Endodermal cell (in vitro differentiated cells): ENCODE measurements around the gene EYS. TPM values are rescaled to one million over a fixed set of nuclear protein-coding genes. Genes with fewer than 3 reads are reported as not detected.

ENCODE experiments used
- DNase-seq: peaks from one replicate; pipeline ENCODE4 v3.0.0-alpha.2; 2017
- H3K27ac ChIP-seq: 2 replicates; pipeline ENCODE4 v1.5.1; 2013; ENCODE audit warnings: mild to moderate bottlenecking, low read depth, low read length, moderate library complexity
- H3K27me3 ChIP-seq: 2 replicates; pipeline ENCODE4 v1.6.1; 2013; ENCODE audit warnings: mild to moderate bottlenecking, low read length, moderate library complexity; ENCODE audit not compliant: insufficient read depth, control insufficient read depth, poor library complexity, severe bottlenecking
- H3K36me3 ChIP-seq: 2 replicates; pipeline ENCODE4 v1.7.0; 2013; ENCODE audit warnings: mild to moderate bottlenecking, low read length, moderate library complexity; ENCODE audit not compliant: control insufficient read depth, insufficient read depth
- H3K4me1 ChIP-seq: one replicate; pipeline ENCODE4 v1.7.0; 2013; ENCODE audit warnings: low read length; ENCODE audit not compliant: control insufficient read depth, insufficient read depth
- H3K4me3 ChIP-seq: 2 replicates; pipeline ENCODE4 v1.5.1; 2013; ENCODE audit warnings: mild to moderate bottlenecking, low read length, moderate library complexity
- H3K9ac ChIP-seq: 2 replicates; pipeline ENCODE4 v1.6.1; 2013; ENCODE audit warnings: mild to moderate bottlenecking, low read length, moderate library complexity; ENCODE audit not compliant: poor library complexity, severe bottlenecking; ENCODE audit errors: extremely low read depth
- H3K9me3 ChIP-seq: 2 replicates; pipeline ENCODE4 v1.6.1; 2013; ENCODE audit warnings: mild to moderate bottlenecking, low read length, moderate library complexity; ENCODE audit not compliant: control insufficient read depth
- H3K27ac Mint-ChIP-seq: 2 replicates; pipeline ENCODE4 v1.8.0; 2020; ENCODE audit warnings: mixed read lengths
- H3K27me3 Mint-ChIP-seq: 2 replicates; pipeline ENCODE4 v1.8.0; 2021; ENCODE audit warnings: mild to moderate bottlenecking, mixed read lengths; ENCODE audit not compliant: insufficient read depth
- H3K36me3 Mint-ChIP-seq: 2 replicates; pipeline ENCODE4 v1.8.0; 2020; ENCODE audit warnings: low read depth, mixed read lengths
- H3K4me1 Mint-ChIP-seq: 2 replicates; pipeline ENCODE4 v1.8.0; 2020; ENCODE audit warnings: mixed read lengths
- H3K4me3 Mint-ChIP-seq: 2 replicates; pipeline ENCODE4 v1.8.0; 2020; ENCODE audit warnings: mild to moderate bottlenecking, moderate library complexity, mixed read lengths
- H3K9me3 Mint-ChIP-seq: 2 replicates; pipeline ENCODE4 v1.8.0; 2020; ENCODE audit warnings: mild to moderate bottlenecking, mixed read lengths
- WGBS, 2 experiments: methylation state at CpG; one replicate each; pipeline versions ENCODE4 v1.1.5 to v1.1.7; 2013; ENCODE audit warnings: missing lambda C conversion rate in 2 of 2, mixed read lengths in 1 of 2; ENCODE audit not compliant: insufficient coverage in 1 of 2, insufficient read length in 1 of 2; 5-methylcytosine and 5-hydroxymethylcytosine counted together
- total RNA-seq, 2 donors: library from RNA; stranded (reverse); fragmentation: NEBNext Ultra II Directional in 1 of 2; extraction: Animal tissue kit (Norgen Biotek cat#: 25700) in 1 of 2; gene quantifications; 2 replicates in 1 of 2; 3 replicates in 1 of 2; pipeline ENCODE4 v1.2.1, GENCODE V29; 2021
- TF ChIP-seq, protein P1 (sequence below): fragments of 200-600 bp; sonication (generic); conservative IDR thresholded peaks from 2 replicates; pipeline ENCODE4 v1.5.0; 2021; ENCODE audit warnings: antibody characterized with exemption, mild to moderate bottlenecking

Gene EYS
- total RNA-seq, 2 donors from 2014 or later = 0.31 to 0.70 TPM

DNA sequence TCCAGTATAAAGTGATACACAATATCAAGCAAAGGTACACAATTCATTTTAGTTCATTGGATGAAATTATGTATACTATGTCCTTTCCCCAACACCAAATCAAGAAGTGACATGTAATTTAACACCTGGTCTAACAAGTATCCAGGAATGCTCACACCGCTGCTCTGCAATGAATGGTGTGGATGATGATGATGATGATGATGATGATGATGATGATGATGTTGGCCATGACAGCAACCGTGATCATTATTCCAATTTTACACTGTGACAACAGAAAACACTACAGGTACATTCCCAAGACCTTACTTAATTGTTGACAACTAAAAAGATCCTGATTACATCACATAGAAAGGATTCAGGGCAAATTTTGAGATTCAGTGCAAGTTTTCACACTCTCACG, 1449.4 kb downstream of the EYS start:
- H3K4me3 Mint-ChIP-seq = no peak overlapping the region
- no peaks in the 10 kb centered on the region for H3K36me3 ChIP-seq
- no peak for DNase-seq
- H3K4me1 Mint-ChIP-seq = peaks cover 25% of the 10 kb centered on the region
- no peaks in the 10 kb centered on the region for H3K9me3 ChIP-seq
- no peak overlapping the region for H3K9ac ChIP-seq
- H3K36me3 Mint-ChIP-seq = no peaks in the 10 kb centered on the region
- no peaks in the 10 kb centered on the region for H3K27me3 Mint-ChIP-seq
- TF ChIP-seq, protein P1, sequence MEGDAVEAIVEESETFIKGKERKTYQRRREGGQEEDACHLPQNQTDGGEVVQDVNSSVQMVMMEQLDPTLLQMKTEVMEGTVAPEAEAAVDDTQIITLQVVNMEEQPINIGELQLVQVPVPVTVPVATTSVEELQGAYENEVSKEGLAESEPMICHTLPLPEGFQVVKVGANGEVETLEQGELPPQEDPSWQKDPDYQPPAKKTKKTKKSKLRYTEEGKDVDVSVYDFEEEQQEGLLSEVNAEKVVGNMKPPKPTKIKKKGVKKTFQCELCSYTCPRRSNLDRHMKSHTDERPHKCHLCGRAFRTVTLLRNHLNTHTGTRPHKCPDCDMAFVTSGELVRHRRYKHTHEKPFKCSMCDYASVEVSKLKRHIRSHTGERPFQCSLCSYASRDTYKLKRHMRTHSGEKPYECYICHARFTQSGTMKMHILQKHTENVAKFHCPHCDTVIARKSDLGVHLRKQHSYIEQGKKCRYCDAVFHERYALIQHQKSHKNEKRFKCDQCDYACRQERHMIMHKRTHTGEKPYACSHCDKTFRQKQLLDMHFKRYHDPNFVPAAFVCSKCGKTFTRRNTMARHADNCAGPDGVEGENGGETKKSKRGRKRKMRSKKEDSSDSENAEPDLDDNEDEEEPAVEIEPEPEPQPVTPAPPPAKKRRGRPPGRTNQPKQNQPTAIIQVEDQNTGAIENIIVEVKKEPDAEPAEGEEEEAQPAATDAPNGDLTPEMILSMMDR = no peak
- peaks cover 5% of the 10 kb centered on the region for H3K27me3 ChIP-seq
- no peak overlapping the region for H3K27ac ChIP-seq
- no peak overlapping the region for H3K27ac Mint-ChIP-seq
- no peaks in the 10 kb centered on the region for H3K9me3 Mint-ChIP-seq
- H3K4me3 ChIP-seq = no peak overlapping the region
- peaks cover 10% of the 10 kb centered on the region for H3K4me1 ChIP-seq
- WGBS, 2 experiments = 32 to 100% methylated on average over 1 to 3 of the region's 3 CpGs

DNA sequence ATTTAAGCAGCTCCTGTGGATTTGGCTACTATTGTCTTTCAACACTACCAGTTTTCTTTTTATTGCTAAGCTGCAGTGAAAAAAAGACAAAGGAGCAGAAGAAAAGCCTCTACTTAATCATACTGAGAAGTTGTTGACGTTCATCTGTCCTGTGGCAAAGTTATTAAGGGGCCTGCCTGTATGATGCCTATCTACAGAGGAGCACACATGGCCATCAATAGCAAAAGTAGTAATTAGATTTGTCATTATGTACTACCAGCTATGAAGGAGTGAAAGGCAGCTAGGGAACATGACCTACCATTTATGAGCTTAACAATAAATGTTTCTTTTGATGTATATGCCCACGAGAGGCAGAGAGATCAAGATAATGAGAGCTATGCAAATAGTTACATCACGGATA, 1450.5 kb downstream of the EYS start:
- Histone ChIP-seq H3K27ac (no peak overlapping the region), H3K4me3 (no peak overlapping the region), H3K4me1 (peaks cover 10% of the 10 kb centered on the region), H3K36me3 (no peaks in the 10 kb centered on the region), H3K27me3 (peaks cover 5% of the 10 kb centered on the region), H3K9me3 (no peaks in the 10 kb centered on the region), H3K9ac (no peak overlapping the region)
- H3K27ac Mint-ChIP-seq = no peak overlapping the region
- WGBS, 2 experiments = 89 to 93% methylated on average over 3 of the region's 3 CpGs
- no peak for DNase-seq
- no peaks in the 10 kb centered on the region for H3K9me3 Mint-ChIP-seq
- peaks cover 22% of the 10 kb centered on the region for H3K4me1 Mint-ChIP-seq
- no peak overlapping the region for H3K4me3 Mint-ChIP-seq
- TF ChIP-seq, protein P1 = no peak
- no peaks in the 10 kb centered on the region for H3K36me3 Mint-ChIP-seq
- H3K27me3 Mint-ChIP-seq = no peaks in the 10 kb centered on the region

DNA sequence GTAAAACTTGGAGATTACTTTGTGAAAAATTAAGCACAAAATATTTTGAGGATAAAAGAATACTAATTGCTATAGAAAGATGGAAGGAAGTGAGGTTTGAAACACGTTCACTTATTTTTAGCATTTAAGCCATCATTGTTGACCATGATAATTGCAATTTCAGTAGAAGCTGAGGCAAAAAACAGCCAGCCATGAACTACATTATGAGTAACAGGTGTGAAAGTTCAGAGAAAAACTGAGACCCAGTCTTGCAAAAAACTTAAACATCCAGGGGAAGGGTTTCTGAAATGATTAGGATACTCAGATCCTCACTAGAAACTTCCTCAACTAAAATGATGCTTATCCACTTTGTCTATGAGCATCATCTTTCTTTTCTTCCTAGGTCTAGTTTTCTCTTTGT, 1452.0 kb downstream of the EYS start:
- Mint-ChIP-seq H3K4me3 (no peak overlapping the region), H3K27ac (no peak overlapping the region), H3K9me3 (no peaks in the 10 kb centered on the region), H3K4me1 (peaks cover 18% of the 10 kb centered on the region), H3K36me3 (no peaks in the 10 kb centered on the region), H3K27me3 (no peaks in the 10 kb centered on the region)
- no peak overlapping the region for H3K4me3 ChIP-seq
- peaks cover 5% of the 10 kb centered on the region for H3K27me3 ChIP-seq
- WGBS, 2 experiments = 82 to 100% methylated on average over 1 of the region's 1 CpG
- TF ChIP-seq, protein P1 = no peak
- H3K4me1 ChIP-seq = peaks cover 10% of the 10 kb centered on the region
- H3K27ac ChIP-seq = no peak overlapping the region
- H3K36me3 ChIP-seq = no peaks in the 10 kb centered on the region
- H3K9me3 ChIP-seq = no peaks in the 10 kb centered on the region
- no peak for DNase-seq
- no peak overlapping the region for H3K9ac ChIP-seq
